Measurements from ENCODE around the gene ANKRD12. TPM values are rescaled to one million over a fixed set of nuclear protein-coding genes. Genes with fewer than 3 reads are reported as not detected.

The ANKRD12 gene
- polyA plus RNA-seq, 1 experiment: 10.4 TPM

DNA sequence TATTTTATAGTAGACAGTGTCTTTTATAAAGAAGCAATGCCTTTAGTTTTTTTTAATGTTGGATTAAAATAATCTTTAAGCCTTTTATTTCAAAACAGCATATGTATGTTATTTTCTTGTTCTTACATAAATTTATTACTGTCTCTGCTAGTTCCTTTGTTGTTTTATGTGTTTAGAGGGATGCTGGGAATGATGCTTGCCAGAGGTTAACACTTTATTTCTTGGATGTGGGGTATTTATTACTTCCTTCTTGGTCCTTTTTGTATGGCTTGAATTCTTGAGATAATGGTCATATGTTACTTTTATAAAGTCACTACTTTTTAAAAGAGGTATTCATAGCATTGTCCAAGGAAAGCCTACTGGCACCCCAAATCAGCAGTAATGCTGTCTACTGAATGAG, 63.1 kb downstream of the ANKRD12 start:
- no peak overlapping the region for H3K4me3 ChIP-seq (ENCODE audit: low read depth, low read length)
- no peak overlapping the region for H3K27ac ChIP-seq (ENCODE audit: low read depth, low read length)
- ChIA-PET POLR2A (no interaction called here), CTCF (no interaction called here)
- H3K27me3 ChIP-seq (ENCODE audit: control insufficient read depth, insufficient read depth, low read length): no peaks in the 10 kb centered on the region
- DNase-seq (ENCODE audit: low read depth, low spot score): no peak
- TF ChIP-seq, protein P1, sequence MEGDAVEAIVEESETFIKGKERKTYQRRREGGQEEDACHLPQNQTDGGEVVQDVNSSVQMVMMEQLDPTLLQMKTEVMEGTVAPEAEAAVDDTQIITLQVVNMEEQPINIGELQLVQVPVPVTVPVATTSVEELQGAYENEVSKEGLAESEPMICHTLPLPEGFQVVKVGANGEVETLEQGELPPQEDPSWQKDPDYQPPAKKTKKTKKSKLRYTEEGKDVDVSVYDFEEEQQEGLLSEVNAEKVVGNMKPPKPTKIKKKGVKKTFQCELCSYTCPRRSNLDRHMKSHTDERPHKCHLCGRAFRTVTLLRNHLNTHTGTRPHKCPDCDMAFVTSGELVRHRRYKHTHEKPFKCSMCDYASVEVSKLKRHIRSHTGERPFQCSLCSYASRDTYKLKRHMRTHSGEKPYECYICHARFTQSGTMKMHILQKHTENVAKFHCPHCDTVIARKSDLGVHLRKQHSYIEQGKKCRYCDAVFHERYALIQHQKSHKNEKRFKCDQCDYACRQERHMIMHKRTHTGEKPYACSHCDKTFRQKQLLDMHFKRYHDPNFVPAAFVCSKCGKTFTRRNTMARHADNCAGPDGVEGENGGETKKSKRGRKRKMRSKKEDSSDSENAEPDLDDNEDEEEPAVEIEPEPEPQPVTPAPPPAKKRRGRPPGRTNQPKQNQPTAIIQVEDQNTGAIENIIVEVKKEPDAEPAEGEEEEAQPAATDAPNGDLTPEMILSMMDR (IDR thresholded peaks at IDR 0.05; ENCODE audit: low read depth, low read length): no peak
- no peaks in the 10 kb centered on the region for H3K9me3 ChIP-seq (ENCODE audit: control insufficient read depth, insufficient read depth, low read length)

DNA sequence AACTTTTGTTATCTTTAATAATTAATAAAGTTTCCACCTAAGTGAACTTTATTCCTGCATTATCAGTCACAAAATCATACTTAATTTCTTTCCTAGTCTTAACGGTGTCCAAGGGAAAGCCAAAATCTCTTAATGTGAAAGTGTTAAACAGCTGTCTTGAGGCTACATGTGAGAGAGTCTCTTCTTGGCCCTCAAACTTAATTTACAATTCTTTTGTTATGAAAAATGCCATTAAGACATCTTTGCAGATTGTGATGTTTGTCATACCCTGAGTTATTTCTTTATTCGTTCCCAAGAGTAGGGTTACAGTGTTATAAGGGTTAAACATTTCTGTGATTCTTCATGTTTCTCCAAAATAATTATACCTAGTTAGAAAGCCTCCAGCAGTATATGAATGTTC, 64.6 kb downstream of the ANKRD12 start:
- Histone ChIP-seq H3K9me3 (ENCODE audit: control insufficient read depth, insufficient read depth, low read length) (no peaks in the 10 kb centered on the region), H3K4me3 (ENCODE audit: low read depth, low read length) (no peak overlapping the region), H3K27ac (ENCODE audit: low read depth, low read length) (no peak overlapping the region), H3K27me3 (ENCODE audit: control insufficient read depth, insufficient read depth, low read length) (no peaks in the 10 kb centered on the region)
- POLR2A ChIA-PET: no interaction called here
- TF ChIP-seq, protein P1 (IDR thresholded peaks at IDR 0.05; ENCODE audit: low read depth, low read length): no peak
- no peak for DNase-seq (ENCODE audit: low read depth, low spot score)
- CTCF ChIA-PET: no interaction called here

DNA sequence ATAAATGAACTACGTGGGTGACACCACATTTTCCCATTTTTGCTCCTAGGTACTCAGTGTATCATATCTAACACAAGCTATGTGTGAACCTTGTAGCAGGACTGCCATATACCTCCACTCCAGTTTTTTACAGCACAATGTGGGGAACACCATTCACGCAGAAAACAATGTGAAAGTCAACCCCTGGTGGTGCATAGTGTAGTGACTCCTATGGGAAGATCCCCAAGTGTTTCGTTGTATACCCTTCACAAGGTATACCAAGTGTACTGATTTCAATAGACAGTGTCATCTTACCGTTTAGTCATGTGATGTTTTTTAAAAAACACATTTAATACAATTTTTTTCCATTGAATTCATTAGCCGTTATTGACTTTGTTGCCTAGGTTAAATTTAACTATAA, 68.1 kb downstream of the ANKRD12 start:
- TF ChIP-seq, protein P1 (IDR thresholded peaks at IDR 0.05; ENCODE audit: low read depth, low read length): no peak
- H3K4me3 ChIP-seq (ENCODE audit: low read depth, low read length): no peak overlapping the region
- H3K27ac ChIP-seq (ENCODE audit: low read depth, low read length): no peak overlapping the region
- ChIA-PET POLR2A (interaction anchor here (0.7 kb wide), 1 partner anchor 91 kb away, joined by 3 read pairs; no protein-coding TSS in a partner anchor), CTCF (no interaction called here)
- DNase-seq (ENCODE audit: low read depth, low spot score): no peak
- no peaks in the 10 kb centered on the region for H3K27me3 ChIP-seq (ENCODE audit: control insufficient read depth, insufficient read depth, low read length)
- no peaks in the 10 kb centered on the region for H3K9me3 ChIP-seq (ENCODE audit: control insufficient read depth, insufficient read depth, low read length)

DNA sequence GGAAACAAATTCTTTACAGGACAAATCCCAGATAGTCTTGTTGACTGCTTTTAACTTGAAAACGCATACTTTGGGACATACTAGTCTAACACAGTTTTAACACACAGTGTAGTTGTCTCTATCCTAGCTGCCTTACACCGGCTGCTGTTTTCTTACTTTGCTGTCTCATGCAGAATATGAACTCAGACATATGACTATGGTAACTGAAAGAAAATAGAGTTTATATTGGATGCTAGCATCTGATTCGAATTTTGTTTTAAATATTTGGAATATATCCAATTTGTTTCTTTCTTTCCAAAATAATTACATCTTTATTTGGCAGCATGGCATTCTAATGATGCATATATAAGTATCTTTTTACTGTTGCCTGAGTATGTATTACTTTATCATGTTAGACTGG, 69.8 kb downstream of the ANKRD12 start:
- DNase-seq (ENCODE audit: low read depth, low spot score): no peak
- Histone ChIP-seq H3K27me3 (ENCODE audit: control insufficient read depth, insufficient read depth, low read length) (no peaks in the 10 kb centered on the region), H3K4me3 (ENCODE audit: low read depth, low read length) (no peak overlapping the region), H3K9me3 (ENCODE audit: control insufficient read depth, insufficient read depth, low read length) (no peaks in the 10 kb centered on the region), H3K27ac (ENCODE audit: low read depth, low read length) (no peak overlapping the region)
- TF ChIP-seq, protein P1 (IDR thresholded peaks at IDR 0.05; ENCODE audit: low read depth, low read length): no peak
- ChIA-PET POLR2A (no interaction called here), CTCF (no interaction called here)

DNA sequence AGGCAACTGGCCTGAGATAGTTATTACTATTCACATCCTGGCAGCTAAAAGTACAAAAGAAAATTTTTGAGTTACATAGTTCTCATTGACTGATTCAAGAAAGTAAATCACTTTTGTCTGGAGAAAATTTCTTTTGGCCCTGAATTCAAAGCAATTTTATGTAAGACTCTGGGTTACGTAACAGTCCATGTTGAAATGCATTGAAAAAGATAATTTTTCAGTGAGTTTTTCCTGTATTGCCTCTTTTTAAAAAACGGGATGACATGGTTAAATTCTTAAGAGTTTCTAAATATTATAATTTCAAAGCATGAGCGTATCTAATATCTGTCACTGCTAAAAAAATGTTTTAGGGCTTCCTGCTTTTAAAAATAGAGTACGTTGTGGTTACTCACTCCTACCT, 72.7 kb downstream of the ANKRD12 start:
- H3K27me3 ChIP-seq (ENCODE audit: control insufficient read depth, insufficient read depth, low read length): no peaks in the 10 kb centered on the region
- CTCF ChIA-PET: no interaction called here
- no peak overlapping the region for H3K4me3 ChIP-seq (ENCODE audit: low read depth, low read length)
- no peak for DNase-seq (ENCODE audit: low read depth, low spot score)
- POLR2A ChIA-PET: no interaction called here
- TF ChIP-seq, protein P1 (IDR thresholded peaks at IDR 0.05; ENCODE audit: low read depth, low read length): no peak
- H3K27ac ChIP-seq (ENCODE audit: low read depth, low read length): no peak overlapping the region
- no peaks in the 10 kb centered on the region for H3K9me3 ChIP-seq (ENCODE audit: control insufficient read depth, insufficient read depth, low read length)
